HCT116 (cell line): ENCODE results near the gene WDR38. TPM values are rescaled to one million over a fixed set of nuclear protein-coding genes. Genes with fewer than 3 reads are reported as not detected.

Source experiments
- ATAC-seq: fragments of 200-7000 bp; cut with Tn5 transposase; 2 replicates; pipeline ENCODE4 v1.9.1; 2020; ENCODE audit warnings: mild to moderate bottlenecking, moderate library complexity
- BruUV-seq: library from RNA; stranded (reverse); fragments of 400-500 nt; replicated peaks from 2 replicates; lab custom pipeline; 2021; lab: Mats Ljungman, UMichigan
- CTCF ChIA-PET: fragments of 300-600 bp; sonication (Branson Sonifier 250); formaldehyde crosslinking; loops from one replicate; lab custom pipeline; 2021; ENCODE audit warnings: antibody characterized with exemption; lab: Charles Lee
- POLR2A ChIA-PET: fragments of 300-600, 350-600 bp; sonication (Branson Sonifier 250); formaldehyde crosslinking; loops from one replicate; lab custom pipeline; 2021; ENCODE audit warnings: antibody characterized with exemption; lab: Charles Lee
- RAD21 ChIA-PET, 2 experiments: fragments of 300-600 bp; sonication (Branson Sonifier 250); formaldehyde crosslinking; loops; one replicate each; lab custom pipeline; 2023; ENCODE audit warnings: low total read pairs in 2 of 2; ENCODE audit not compliant: uncharacterized antibody in 2 of 2, unreplicated experiment in 2 of 2, low non-redundant PET in 1 of 2; lab: Charles Lee
- DNase-seq: peaks from one replicate; pipeline ENCODE4 v3.0.0-alpha.2; 2010; ENCODE audit warnings: low read depth, low spot score
- H2AFZ ChIP-seq: fragments of 200-600 bp; shearing (Covaris generic), sonication (generic); 2 replicates; pipeline ENCODE4 v1.6.1; 2017; ENCODE audit warnings: low read depth, mixed run types, mixed read lengths, antibody characterized with exemption, low read length; ENCODE audit not compliant: poor library complexity, severe bottlenecking
- H3K27ac ChIP-seq: 2 replicates; pipeline ENCODE4 v1.5.1; 2012; ENCODE audit warnings: low read depth, low read length
- H3K27me3 ChIP-seq: fragments of 200-600 bp; sonication (generic); 2 replicates; pipeline ENCODE4 v1.6.1; 2016; ENCODE audit warnings: mixed run types, low read length, mixed read lengths; ENCODE audit not compliant: insufficient read depth
- H3K36me3 ChIP-seq, 2 experiments: fragments of 200-500 bp in 1 of 2; fragments of 200-600 bp in 1 of 2; sonication (Bioruptor generic) in 1 of 2; sonication (generic) in 1 of 2; 2 replicates each; pipeline versions ENCODE4 v1.5.1 to v1.6.1; 2014 to 2016; ENCODE audit warnings: low read length in 2 of 2, inconsistent platforms in 1 of 2, mixed read lengths in 1 of 2, mixed run types in 1 of 2; ENCODE audit not compliant: insufficient read depth in 2 of 2, control insufficient read depth in 1 of 2
- H3K4me1 ChIP-seq, 2 experiments: fragments of 200-600 bp in 1 of 2; sonication (generic) in 1 of 2; 2 replicates each; pipeline versions ENCODE4 v1.5.1 to v1.6.1; 2012 to 2017; ENCODE audit warnings: low read length in 2 of 2, inconsistent platforms in 1 of 2, mild to moderate bottlenecking in 1 of 2, mixed read lengths in 1 of 2, mixed run types in 1 of 2, moderate library complexity in 1 of 2; ENCODE audit not compliant: insufficient read depth in 2 of 2, control insufficient read depth in 1 of 2
- H3K4me2 ChIP-seq: fragments of 200-600 bp; sonication (generic); 2 replicates; pipeline ENCODE4 v1.6.1; 2017; ENCODE audit warnings: mixed run types, low read length, mixed read lengths
- H3K4me3 ChIP-seq, 2 experiments: fragments of 200-600 bp in 1 of 2; sonication (generic) in 1 of 2; replicated peaks in 1 of 2; 2 replicates each; pipeline ENCODE4 v1.5.1; 2011 to 2016; ENCODE audit warnings: low read length in 2 of 2, control low read depth in 1 of 2, low read depth in 1 of 2, mild to moderate bottlenecking in 1 of 2, mixed read lengths in 1 of 2, mixed run types in 1 of 2
- H3K79me2 ChIP-seq: fragments of 200-600 bp; sonication (generic); 2 replicates; pipeline ENCODE4 v1.6.1; 2017; ENCODE audit warnings: mild to moderate bottlenecking, mixed run types, low read length, moderate library complexity, mixed read lengths; ENCODE audit not compliant: insufficient read depth
- H3K9ac ChIP-seq: fragments of 200-600 bp; sonication (generic); 2 replicates; pipeline ENCODE4 v1.6.1; 2016; ENCODE audit warnings: low read length, mixed read lengths
- H3K9me2 ChIP-seq: fragments of 200-600 bp; sonication (generic), shearing (Covaris generic); 2 replicates; pipeline ENCODE4 v1.6.1; 2017; ENCODE audit warnings: mixed run types, mild to moderate bottlenecking, moderate library complexity; ENCODE audit not compliant: insufficient read depth
- H3K9me3 ChIP-seq, 2 experiments: fragments of 200-500 bp in 1 of 2; fragments of 200-600 bp in 1 of 2; sonication (Bioruptor generic) in 1 of 2; sonication (generic) in 1 of 2; 2 replicates each; pipeline ENCODE4 v1.6.1; 2014 to 2017; ENCODE audit warnings: low read length in 2 of 2, mixed read lengths in 2 of 2, inconsistent platforms in 1 of 2, low read depth in 1 of 2, mild to moderate bottlenecking in 1 of 2, mixed run types in 1 of 2, moderate library complexity in 1 of 2; ENCODE audit not compliant: control insufficient read depth in 1 of 2, insufficient read depth in 1 of 2
- H4K20me1 ChIP-seq: fragments of 200-600 bp; sonication (generic), shearing (Covaris generic); 2 replicates; pipeline ENCODE4 v1.6.1; 2017; ENCODE audit warnings: mixed run types, mild to moderate bottlenecking, moderate library complexity; ENCODE audit not compliant: insufficient read depth
- CBX3 ChIP-seq: IDR thresholded peaks from 2 replicates; pipeline ENCODE4 v1.6.1; 2012; ENCODE audit warnings: low read depth
- CEBPB ChIP-seq: IDR thresholded peaks from 2 replicates; pipeline ENCODE4 v1.6.1; 2012; ENCODE audit warnings: low read depth
- CTCF ChIP-seq, 3 experiments: fragments of 200-600 bp in 1 of 3; sonication (generic) in 1 of 3; IDR thresholded peaks in 2 of 3; conservative IDR thresholded peaks in 1 of 3; 2 replicates each; pipeline ENCODE4 v1.5.1; 2012 to 2017; ENCODE audit warnings: low read depth in 2 of 3, low read length in 2 of 3, antibody characterized with exemption in 1 of 3, borderline replicate concordance in 1 of 3, control low read depth in 1 of 3, mild to moderate bottlenecking in 1 of 3, mixed read lengths in 1 of 3, mixed run types in 1 of 3, moderate library complexity in 1 of 3; ENCODE audit not compliant: insufficient read depth in 1 of 3
- EGR1 ChIP-seq: IDR thresholded peaks from 2 replicates; pipeline ENCODE4 v1.6.1; 2012; ENCODE audit warnings: low read depth
- ELF1 ChIP-seq: IDR thresholded peaks from 2 replicates; pipeline ENCODE4 v1.6.1; 2012; ENCODE audit warnings: low read depth, borderline replicate concordance
- EZH2 ChIP-seq: fragments of 200-600 bp; sonication (generic); IDR thresholded peaks from 2 replicates; pipeline ENCODE4 v1.6.1; 2017; ENCODE audit warnings: antibody characterized with exemption, mixed run types
- EZH2phosphoT487 ChIP-seq: fragments of 200-600 bp; IDR thresholded peaks from 2 replicates; pipeline ENCODE4 v1.6.1; 2018; ENCODE audit warnings: antibody characterized with exemption, borderline replicate concordance
- FOSL1 ChIP-seq: IDR thresholded peaks from 2 replicates; pipeline ENCODE4 v1.6.1; 2012; ENCODE audit warnings: low read depth
- JUND ChIP-seq: IDR thresholded peaks from 2 replicates; pipeline ENCODE4 v1.6.1; 2012
- MAX ChIP-seq: IDR thresholded peaks from 2 replicates; pipeline ENCODE4 v1.6.1; 2012
- POLR2A ChIP-seq: IDR thresholded peaks from 2 replicates; pipeline ENCODE4 v1.7.0; 2011; ENCODE audit warnings: borderline replicate concordance; ENCODE audit not compliant: insufficient read depth, insufficient read length; ENCODE audit errors: extremely low read depth
- POLR2AphosphoS5 ChIP-seq: IDR thresholded peaks from 2 replicates; pipeline ENCODE4 v1.6.1; 2011; ENCODE audit warnings: mild to moderate bottlenecking, low read depth, low read length, moderate library complexity
- RAD21 ChIP-seq: IDR thresholded peaks from 2 replicates; pipeline ENCODE4 v1.6.1; 2012; ENCODE audit warnings: low read depth, mild to moderate bottlenecking
- SIN3A ChIP-seq: IDR thresholded peaks from 2 replicates; pipeline ENCODE4 v1.6.1; 2012; ENCODE audit warnings: low read depth
- SP1 ChIP-seq: IDR thresholded peaks from 2 replicates; pipeline ENCODE4 v1.6.1; 2012; ENCODE audit warnings: low read depth
- SRF ChIP-seq: IDR thresholded peaks from 2 replicates; pipeline ENCODE4 v1.6.1; 2012; ENCODE audit warnings: low read depth
- YY1 ChIP-seq: IDR thresholded peaks from 2 replicates; pipeline ENCODE4 v1.6.1; 2011; ENCODE audit warnings: low read length, low read depth, moderate library complexity, mild to moderate bottlenecking; ENCODE audit not compliant: insufficient replicate concordance; ENCODE audit errors: extremely low read depth
- ZBTB33 ChIP-seq: IDR thresholded peaks from 2 replicates; pipeline ENCODE4 v1.6.1; 2011; ENCODE audit warnings: mild to moderate bottlenecking, low read length, moderate library complexity; ENCODE audit not compliant: insufficient replicate concordance; ENCODE audit errors: extremely low read depth
- intact Hi-C: fragments of 100-400 bp; cut with micrococcal nuclease; formaldehyde crosslinking; loops from 2 replicates; pipeline ENCODE4 v1.10.0; 2022
- total RNA-seq: library from RNA; stranded (reverse); gene quantifications from one replicate; pipeline ENCODE4 v1.2.1, GENCODE V29; 2021; ENCODE audit not compliant: unreplicated experiment

WDR38 gene
- total RNA-seq, 1 experiment from 2014 or later = not detected

GRCh38 chr9:124829334-124829669 lies 24.0 kb upstream of the WDR38 start:
- intact Hi-C loops = no loop called here
- no peak overlapping the region for H3K4me3 ChIP-seq
- peak overlapping the region; percentile 75 for H2AFZ ChIP-seq

GRCh38 chr9:124830593-124830992 lies 22.7 kb upstream of the WDR38 start:
- no peaks in the 10 kb centered on the region for H3K27me3 ChIP-seq
- H2AFZ ChIP-seq = no peak overlapping the region
- ATAC-seq (no peak), DNase-seq (no peak)
- no peaks in the 10 kb centered on the region for H3K9me2 ChIP-seq
- ChIA-PET CTCF (interaction anchor here (0.8 to 2.7 kb wide), 2 partner anchors 10 to 22 kb away, joined by 3 to 17 read pairs; no protein-coding TSS in a partner anchor), RAD21 (no interaction called here), POLR2A (no interaction called here)
- H4K20me1 ChIP-seq = no peaks in the 10 kb centered on the region
- H3K9me3 ChIP-seq = no peaks in the 10 kb centered on the region
- no peaks in the 10 kb centered on the region for H3K79me2 ChIP-seq
- BruUV-seq = no TSS peak
- H3K4me1 ChIP-seq = peaks cover 32 to 42% of the 10 kb centered on the region in 2 experiments
- H3K4me3 ChIP-seq = no peak overlapping the region
- H3K27ac ChIP-seq = no peak overlapping the region
- intact Hi-C loops = no loop called here
- no peak overlapping the region for H3K9ac ChIP-seq
- H3K36me3 ChIP-seq = no peaks in the 10 kb centered on the region
- H3K4me2 ChIP-seq = no peak overlapping the region
- TF ChIP-seq FOSL1 (no peak), SRF (no peak), YY1 (no peak), EZH2phosphoT487 (no peak), EGR1 (no peak), SIN3A (no peak), SP1 (no peak), CBX3 (no peak), MAX (no peak), ELF1 (no peak), CTCF (IDR thresholded peaks at IDR 0.05 in 2 of 3, conservative IDR thresholded peaks at IDR 0.05 in 1 of 3; ENCODE audit: borderline replicate concordance in 1 of 3, insufficient read depth in 1 of 3, low read depth in 2 of 3, low read length in 2 of 3) (no peak), RAD21 (no peak), POLR2AphosphoS5 (no peak), ZBTB33 (no peak), JUND (no peak), CEBPB (no peak), EZH2 (no peak), POLR2A (no peak)

More at GRCh38 chr9:124829334-124829669, 24.0 kb upstream of the WDR38 start:
- H4K20me1 ChIP-seq = no peaks in the 10 kb centered on the region
- TF ChIP-seq YY1 = no peak
- TF ChIP-seq, all 23 proteins: peak for 0
- peaks cover 19 to 29% of the 10 kb centered on the region in 2 experiments for H3K4me1 ChIP-seq
- no peak overlapping the region for H3K9ac ChIP-seq
- DNase-seq (no peak), ATAC-seq (no peak)
- no peaks in the 10 kb centered on the region for H3K36me3 ChIP-seq
- H3K9me3 ChIP-seq = no peaks in the 10 kb centered on the region
- H3K79me2 ChIP-seq = no peaks in the 10 kb centered on the region
- no peak overlapping the region for H3K27ac ChIP-seq
- peak overlapping the region; percentile 36; the same call in 1 of the 2 replicates for H3K4me2 ChIP-seq
- H3K9me2 ChIP-seq = no peaks in the 10 kb centered on the region
- POLR2A ChIA-PET = interaction anchor here (0.6 to 0.9 kb wide), 2 partner anchors 11 kb away, joined by 3 read pairs; no protein-coding TSS in a partner anchor
- no peaks in the 10 kb centered on the region for H3K27me3 ChIP-seq
- BruUV-seq = no TSS peak
- RAD21 ChIA-PET = no interaction called here
- CTCF ChIA-PET = interaction anchor here (0.9 to 2.5 kb wide), 2 partner anchors 11 to 23 kb away, joined by 3 to 10 read pairs; no protein-coding TSS in a partner anchor
